ENCODE results near the gene METTL27.

The METTL27 gene

DNA sequence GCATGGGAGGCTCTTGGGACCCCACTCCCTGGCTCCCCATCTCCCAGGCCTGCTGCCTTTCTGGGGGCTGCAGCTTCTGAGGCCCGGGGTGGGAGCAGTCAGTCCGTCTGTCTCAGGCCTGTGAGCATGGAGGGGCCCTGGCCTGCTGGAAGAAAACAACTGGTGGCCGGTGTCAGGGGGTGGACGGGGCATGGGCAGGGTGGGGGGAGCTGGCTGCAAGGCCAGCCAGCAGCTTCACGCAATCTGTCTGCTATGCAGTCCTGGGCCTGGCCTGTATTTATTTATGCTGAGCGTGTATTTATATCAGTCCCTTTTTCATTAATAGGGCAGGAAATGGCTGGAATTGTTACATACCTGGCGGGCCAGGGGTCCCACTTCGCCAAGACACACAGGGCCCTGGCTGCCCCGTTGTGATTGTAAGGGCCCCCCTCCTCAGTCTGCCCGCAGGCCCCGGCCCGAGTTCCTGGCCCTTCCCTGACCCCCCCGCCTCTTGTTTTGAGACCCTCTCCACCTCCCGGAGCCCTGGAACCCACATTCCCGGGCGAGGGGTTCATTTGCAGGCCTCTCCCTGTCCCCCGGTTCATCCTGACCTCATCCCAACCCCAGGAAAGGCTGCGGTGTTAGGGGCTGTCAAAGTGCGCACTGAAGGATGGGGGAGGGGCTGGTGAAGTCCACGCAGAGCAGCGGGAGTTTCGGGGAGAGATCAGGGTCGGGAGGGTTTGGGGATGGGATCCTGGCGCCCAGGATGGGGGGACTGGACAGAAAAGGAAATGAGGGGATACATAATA is 26.9 kb upstream of the METTL27 start:
- DNase-seq = no peak

GRCh38 chr7:73866446-73866767 is 24.1 kb upstream of the METTL27 start:
- no peak for DNase-seq

GRCh38 chr7:73865738-73866445 is 23.6 kb upstream of the METTL27 start:
- no peak for DNase-seq

DNA sequence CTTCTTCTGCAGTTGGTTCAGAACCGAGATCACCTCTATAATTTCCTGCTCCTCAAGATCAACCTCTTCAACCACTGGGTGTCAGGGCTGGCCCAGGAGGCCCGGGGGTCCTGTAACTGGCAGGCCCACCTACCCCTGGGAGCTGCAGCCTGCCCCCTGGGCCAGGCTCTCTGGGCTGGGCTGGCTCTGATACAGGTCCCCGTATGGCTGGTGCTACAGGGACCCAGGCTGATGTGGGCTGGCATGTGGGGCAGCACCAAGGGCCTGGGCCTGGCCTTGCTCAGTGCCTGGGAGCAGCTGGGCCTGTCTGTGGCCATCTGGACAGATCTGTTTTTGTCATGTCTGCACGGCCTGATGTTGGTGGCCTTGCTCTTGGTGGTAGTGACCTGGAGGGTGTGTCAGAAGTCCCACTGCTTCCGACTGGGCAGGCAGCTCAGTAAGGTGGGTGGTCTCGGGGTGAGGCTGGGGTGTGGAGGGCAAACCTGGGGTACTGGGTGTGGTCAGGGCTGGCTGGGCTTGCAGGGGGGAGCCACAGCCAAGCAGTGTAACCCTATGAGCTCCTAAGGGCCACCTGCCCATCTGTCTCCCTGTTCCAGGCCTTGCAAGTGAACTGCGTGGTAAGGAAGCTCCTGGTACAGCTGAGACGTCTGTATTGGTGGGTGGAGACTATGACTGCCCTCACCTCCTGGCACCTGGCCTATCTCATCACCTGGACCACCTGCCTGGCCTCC is 22.8 kb upstream of the METTL27 start:
- DNase-seq = no peak

DNA sequence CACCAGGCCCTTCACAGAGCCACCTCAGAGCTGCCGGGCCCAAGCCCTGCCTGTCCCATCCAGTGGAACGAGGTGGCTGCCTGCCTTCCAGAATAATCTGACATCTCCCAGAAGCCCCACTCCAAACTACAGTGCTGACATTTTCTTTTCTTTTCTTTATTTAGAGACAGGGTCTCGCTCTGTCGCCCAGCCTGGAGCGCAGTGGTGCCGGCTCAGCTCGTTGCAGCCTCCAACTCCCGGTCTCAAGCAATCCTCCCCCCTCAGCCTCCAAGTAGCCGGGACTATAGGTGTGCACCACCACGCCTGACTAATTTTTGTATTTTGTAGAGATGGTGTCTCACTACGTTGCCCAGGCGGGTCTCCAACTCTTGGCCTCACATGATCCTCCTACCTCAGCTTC is 19.0 kb upstream of the METTL27 start:
- no peak for DNase-seq

- DNase-seq = no peak
Observed at GRCh38 chr7:73860859-73861258, 18.5 kb upstream of the METTL27 start, which contains the start of gene TMEM270. TSS of gene TMEM270 (plus strand) at chr7:73861159. CDS start at chr7:73861195, 36 bp downstream.

DNA sequence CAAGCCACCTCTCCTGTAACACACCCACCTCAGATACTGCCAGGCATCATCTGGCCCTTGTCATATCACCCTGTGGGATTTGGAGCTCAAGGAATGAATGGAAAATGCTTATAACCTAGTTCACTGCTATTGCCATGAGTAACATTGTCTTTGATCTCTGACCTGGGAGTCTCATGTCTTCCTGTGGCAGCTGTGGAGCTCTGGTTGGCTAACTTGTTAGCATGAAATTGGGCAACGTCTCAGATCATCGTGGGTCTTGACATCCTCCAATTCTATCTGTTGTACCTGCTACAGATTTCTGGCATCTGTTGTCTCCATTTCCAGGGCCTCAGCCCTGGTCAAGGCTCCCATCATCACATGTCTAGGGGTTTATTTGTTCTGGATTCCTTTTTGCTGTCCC is 16.5 kb upstream of the METTL27 start:
- DNase-seq = no peak

DNA sequence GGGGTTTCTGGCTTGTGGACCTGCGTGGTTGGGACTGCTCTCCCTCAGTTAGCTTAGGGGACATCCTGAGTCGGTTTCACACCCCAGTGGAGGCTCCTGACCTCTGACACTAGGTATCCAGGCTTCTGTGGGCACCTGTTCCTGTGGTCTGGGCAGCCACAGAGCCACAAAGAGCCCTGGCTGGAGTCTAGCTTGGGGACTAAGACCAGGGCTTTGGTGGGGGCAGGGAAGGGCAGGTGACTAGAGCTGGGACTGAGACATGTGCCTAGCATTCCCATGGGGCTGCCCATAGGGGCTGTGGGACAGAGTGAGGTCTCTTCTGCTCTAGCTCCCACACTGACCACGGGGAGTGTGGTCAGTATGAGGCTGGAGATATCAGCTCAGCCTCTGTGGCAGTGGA is 14.6 kb upstream of the METTL27 start:
- no peak for DNase-seq

- no peak for DNase-seq
Observed at GRCh38 chr7:73852500-73852899, 10.2 kb upstream of the METTL27 start.

DNA sequence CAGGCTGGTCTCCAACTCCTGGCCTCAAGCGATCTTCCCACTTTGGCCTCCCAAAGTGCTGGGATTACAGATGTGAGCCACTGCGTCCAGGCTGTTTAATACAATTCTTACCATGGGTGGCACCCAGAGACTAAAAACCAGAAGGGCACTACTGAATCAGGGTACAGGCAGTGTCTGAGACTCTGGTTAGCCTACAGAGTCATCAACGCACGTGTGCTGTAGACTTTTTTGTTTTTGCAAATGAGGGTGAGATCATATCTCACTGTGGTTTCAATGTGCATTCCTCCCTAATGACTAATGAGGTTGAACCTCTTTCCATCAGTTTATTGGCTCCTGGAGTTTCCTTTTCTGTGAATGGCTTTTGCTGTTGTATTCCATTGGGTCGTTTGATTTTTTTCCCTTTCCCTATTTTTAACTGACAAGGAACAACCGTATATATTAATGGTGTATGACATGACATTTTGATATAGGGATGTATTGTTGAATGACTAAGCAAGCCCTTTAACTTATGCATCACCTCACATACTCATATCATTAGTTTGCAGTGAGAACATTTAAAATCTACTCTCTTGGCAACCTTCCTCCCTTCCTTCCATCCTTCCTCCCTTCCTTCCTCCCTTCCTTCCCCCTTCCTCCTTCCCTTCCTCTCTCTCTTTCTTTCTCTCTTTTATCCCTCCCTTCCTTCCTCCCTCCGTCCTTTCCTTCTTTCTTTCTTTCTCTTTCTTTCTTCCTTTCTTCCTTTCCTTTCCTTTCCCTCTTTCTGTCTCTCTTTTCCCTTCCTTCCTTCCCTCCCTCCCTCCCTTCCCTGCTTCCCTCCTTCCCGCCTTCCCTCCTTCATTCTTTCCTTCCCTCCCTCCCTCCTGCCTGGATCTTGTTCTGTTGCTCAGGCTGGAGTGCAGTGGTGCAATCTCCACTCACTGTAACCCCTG is 9.4 kb upstream of the METTL27 start:
- DNase-seq = no peak

- DNase-seq = no peak
Observed at GRCh38 chr7:73850781-73851207, 8.5 kb upstream of the METTL27 start.

- no peak for DNase-seq
Observed at GRCh38 chr7:73847941-73848723, 5.8 kb upstream of the METTL27 start.

GRCh38 chr7:73845701-73846195 is 3.4 kb upstream of the METTL27 start:
- peak; percentile 31 for DNase-seq

- no peak for DNase-seq
Observed at GRCh38 chr7:73844848-73845460, 2.6 kb upstream of the METTL27 start.

DNA sequence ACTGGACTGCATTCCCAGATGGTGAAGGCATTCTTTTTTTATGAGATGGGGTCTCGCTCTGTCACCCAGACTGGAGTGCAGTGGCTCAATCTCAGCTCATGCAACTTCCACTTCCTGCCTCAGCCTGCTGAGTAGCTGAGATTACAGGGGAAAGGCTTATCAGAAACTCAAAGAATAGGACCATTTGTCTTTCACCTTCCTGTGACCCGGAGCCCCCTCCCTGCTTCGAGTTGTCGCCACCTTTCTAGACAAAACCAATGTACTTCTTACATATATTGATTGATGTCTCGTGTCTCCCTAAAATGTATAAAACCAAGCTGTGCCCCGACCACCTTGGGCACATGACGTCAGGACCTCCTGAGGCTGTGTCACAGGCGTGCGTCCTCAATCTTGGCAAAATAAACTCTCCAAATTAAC is 1.8 kb upstream of the METTL27 start:
- DNase-seq = no peak

DNA sequence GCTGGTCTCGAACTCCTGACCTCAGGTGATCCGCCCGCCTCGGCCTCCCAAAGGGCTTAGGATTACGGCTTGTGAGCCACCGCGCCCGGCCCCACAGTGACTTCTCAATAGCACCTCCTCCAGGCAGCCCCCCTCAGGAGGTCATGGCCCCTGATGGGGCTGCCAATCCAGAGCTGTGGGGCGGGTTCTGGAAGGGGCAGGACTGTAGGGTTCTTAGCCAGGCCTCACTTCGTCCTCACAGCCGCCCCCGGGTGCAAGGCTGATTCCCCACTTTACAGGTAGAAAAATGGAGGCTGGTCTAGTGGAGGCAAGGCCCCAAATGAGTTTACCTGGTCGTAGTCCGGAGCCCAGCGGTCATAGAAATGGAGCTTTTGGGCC is 638 bp downstream of the METTL27 start:
- no peak for DNase-seq

DNA sequence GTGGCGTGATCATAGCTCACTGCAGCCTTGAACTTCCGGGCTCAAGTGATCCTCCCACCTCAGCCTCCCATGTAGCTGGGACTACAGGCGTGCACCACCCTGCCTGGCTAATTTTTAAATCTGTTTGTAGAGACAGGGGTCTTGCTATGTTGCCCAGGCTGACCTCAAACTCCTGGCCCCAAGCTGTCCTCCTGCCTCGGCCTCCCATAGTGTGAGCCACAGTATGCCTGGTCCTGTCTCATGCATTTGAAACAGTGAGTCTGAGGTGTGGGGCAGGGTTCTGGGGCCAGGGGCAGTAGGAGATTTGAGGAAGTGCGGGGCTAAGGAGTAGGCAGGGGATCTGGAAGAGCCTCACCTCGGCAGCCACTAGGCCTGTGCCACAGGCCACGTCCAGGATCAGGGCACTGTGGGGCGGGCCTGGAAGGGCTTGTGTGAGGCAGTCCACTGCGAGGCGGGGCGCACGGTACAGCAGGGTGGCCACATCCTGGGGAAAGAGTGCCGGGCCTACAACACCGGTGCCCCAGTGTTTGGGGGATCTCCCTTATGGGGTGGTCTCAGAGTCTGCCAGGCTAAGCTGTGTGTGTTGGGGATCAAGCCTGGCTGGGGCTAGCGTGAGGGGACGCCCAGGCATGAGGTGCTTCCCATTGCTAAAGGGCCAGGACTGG is 1.5 kb downstream of the METTL27 start:
- no peak for DNase-seq

DNA sequence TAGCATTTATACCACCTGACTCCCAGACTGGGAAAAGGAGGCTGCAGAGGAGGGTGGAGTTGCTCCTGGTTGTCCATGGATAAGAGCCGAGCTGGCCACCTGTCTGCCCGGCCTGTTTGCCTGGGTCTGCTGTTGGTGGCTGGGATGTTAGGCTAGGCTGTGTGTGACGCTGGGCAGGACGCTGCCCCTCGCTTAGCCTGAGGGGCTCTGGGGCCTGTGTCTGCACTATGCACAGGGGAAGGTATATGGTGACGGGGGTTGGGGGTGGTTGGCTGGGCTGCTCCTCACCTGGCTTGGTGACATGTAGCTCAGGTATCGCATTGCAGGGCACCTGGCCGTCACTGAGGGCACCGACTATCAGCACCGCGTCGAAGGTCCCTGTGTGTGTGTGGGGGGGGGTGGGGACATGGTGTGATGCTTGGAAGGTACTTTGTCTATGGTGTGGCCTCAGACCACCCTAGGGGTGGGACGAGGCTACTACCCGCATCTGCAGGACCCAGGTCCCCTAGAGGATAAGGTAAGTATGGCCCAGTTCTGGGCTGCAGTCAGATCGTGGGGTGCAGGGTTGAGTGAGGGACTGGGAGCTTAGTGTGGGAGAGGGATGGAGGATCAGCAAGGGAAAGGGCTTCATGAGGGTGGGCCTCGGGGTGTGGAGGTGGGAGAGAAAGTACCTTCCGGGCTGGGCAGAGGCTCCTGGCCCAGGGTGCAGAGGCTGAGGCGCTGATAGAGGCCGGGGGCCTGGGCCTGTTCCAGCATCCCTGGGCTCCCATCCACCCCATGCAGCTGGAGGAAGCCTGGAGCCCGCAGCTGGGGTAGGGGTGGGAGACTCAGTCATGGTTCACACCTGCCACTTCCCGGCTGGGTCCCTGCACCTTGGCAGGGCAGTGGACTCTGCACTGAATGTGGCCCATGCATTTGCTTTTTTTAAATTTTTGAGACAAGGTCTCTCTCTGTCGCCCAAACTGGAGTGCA is 2.3 kb downstream of the METTL27 start:
- no peak for DNase-seq

GRCh38 chr7:73839290-73839689 is 3.0 kb downstream of the METTL27 start:
- no peak for DNase-seq
